ENCODE measurements around the gene C4A.
A peak's percentile ranks its signal among the peaks of the same experiment; 100 is the strongest.
"Not testable (repeated sequence)": the region's sequence is repeated elsewhere in the genome, so short reads cannot be mapped to it uniquely, and the experiment has no call there.

The C4A gene
- total RNA-seq, result 0.27 to 0.31 reads per million in 2 donors

- DNase-seq, result not testable (repeated sequence)
Measured at GRCh38 chr6:31981744-31982143, at the start of gene C4A. Gene C4A, plus strand, starts transcription at chr6:31982057. Its CDS starts 51 bp downstream, at chr6:31982108.

DNA sequence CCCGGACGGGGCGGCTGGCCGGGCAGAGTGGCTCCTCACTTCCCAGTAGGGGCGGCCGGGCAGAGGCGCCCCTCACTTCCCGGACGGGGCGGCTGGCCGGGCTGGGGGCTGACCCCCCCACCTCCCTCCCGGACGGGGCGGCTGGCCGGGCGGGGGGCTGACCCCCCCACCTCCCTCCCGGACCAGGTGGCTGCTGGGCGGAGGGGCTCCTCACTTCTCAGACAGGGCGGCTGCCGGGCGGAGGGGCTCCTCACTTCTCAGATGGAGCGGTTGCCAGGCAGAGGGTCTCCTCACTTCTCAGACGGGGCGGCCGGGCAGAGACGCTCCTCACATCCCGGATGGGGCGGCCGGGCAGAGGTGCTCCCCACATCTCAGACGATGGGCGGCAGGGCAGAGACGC is 49.7 kb upstream of the C4A start:
- not testable (repeated sequence) for DNase-seq

DNA sequence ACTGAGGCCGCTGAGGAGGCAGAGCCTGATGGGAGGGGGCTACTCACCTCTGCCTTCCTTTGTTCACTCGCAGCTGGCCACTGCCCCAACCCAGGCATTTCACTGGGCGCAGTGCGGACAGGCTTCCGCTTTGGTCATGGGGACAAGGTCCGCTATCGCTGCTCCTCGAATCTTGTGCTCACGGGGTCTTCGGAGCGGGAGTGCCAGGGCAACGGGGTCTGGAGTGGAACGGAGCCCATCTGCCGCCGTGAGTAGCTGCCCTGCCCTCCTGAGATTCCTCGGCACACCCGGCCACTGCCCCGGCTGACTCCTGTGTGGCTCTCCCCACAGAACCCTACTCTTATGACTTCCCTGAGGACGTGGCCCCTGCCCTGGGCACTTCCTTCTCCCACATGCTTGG is 48.3 kb upstream of the C4A start:
- DNase-seq, result no peak

- no peak for DNase-seq
Measured at GRCh38 chr6:31935021-31935420, 46.8 kb upstream of the C4A start.

DNA sequence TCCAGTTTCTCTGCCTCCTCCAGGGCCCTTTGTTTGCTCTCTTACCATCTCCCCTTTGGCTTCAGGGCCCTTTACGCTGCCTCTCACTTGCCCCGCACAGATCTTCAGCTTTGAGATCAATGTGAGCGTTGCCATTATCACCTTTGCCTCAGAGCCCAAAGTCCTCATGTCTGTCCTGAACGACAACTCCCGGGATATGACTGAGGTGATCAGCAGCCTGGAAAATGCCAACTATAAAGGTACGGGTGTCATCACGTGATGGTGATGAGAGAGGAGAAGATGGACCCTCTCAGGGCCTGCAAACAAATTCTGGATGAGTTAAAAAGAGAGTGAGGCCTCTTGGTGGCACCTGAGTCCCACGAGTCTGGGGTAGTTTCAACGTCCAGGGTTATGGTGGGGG is 46.0 kb upstream of the C4A start:
- DNase-seq, result no peak

- DNase-seq, result no peak
Measured at GRCh38 chr6:31940256-31940664, 41.6 kb upstream of the C4A start.

DNA sequence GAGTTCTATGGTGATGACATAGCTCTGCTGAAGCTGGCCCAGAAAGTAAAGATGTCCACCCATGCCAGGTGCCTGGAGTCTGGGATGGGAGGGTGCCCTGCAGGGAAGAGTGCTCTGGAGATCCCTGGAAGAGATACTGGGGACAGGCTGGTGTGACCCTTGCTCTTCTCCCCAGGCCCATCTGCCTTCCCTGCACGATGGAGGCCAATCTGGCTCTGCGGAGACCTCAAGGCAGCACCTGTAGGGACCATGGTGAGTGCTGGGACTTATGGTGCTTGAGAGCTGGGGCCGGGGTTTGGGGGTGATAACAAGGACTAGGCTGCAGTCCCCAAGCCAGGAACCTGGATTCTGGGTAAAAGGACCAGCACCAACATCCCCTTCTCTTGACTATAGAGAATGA is 38.1 kb upstream of the C4A start:
- DNase-seq, result no peak

GRCh38 chr6:31945154-31945506 is 36.7 kb upstream of the C4A start:
- no peak for DNase-seq

GRCh38 chr6:31945507-31946369 is 36.1 kb upstream of the C4A start, which contains the start of gene CFB:
Gene CFB, plus strand, starts transcription at chr6:31946095. Its CDS starts 127 bp downstream, at chr6:31946222.
- DNase-seq, result no peak

DNA sequence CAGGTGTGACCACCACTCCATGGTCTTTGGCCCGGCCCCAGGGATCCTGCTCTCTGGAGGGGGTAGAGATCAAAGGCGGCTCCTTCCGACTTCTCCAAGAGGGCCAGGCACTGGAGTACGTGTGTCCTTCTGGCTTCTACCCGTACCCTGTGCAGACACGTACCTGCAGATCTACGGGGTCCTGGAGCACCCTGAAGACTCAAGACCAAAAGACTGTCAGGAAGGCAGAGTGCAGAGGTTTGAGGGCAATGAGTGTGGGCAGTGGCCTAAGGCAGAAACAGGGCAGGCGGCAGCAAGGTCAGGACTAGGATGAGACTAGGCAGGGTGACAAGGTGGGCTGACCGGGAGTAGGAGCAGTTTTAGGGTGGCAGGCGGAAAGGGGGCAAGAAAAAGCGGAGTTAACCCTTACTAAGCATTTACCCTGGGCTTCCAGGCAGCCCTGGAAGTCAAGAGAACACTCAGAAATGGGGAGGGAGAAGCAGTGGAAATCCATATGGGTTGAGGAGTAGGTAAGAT is 35.4 kb upstream of the C4A start:
- no peak for DNase-seq

- no peak for DNase-seq
Measured at GRCh38 chr6:31947070-31947675, 34.7 kb upstream of the C4A start.

DNA sequence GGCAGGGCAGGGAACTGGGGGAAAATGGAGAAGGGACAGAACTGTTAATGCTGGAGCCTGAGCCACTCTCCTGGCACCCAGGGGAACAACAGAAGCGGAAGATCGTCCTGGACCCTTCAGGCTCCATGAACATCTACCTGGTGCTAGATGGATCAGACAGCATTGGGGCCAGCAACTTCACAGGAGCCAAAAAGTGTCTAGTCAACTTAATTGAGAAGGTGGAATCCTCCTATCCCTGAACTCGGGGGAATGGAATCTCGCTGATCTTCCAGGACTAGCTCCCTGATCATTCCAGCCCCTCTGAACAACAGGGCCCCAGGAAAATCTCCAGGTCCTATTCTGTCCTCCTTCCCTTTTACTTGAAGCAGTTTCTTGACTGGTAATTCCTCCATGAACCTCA is 34.0 kb upstream of the C4A start:
- DNase-seq, result no peak

GRCh38 chr6:31948306-31948705 is 33.6 kb upstream of the C4A start:
- DNase-seq, result no peak

DNA sequence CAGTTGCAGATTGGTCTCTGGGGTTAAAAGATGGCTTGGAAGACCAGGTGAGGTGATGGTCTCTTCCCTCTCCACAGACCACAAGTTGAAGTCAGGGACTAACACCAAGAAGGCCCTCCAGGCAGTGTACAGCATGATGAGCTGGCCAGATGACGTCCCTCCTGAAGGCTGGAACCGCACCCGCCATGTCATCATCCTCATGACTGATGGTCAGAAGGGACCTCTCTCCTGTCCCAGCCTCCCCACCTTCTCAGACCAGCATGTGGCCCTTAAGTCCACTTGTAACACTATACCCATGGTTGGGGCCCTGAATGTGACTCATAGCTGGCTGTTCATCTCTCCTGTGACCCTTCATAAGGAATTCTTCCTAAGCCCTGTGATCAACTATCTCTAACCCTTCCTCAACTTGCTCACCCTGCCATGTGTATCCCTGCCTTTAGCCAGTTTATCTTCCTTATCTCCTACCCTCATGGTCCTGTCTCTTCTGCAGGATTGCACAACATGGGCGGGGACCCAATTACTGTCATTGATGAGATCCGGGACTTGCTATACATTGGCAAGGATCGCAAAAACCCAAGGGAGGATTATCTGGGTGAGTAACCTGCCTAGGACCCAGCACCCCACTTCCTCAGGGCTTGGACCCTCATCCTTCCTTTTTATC is 33.0 kb upstream of the C4A start:
- DNase-seq, result no peak

- no peak for DNase-seq
Measured at GRCh38 chr6:31949926-31950548, 31.8 kb upstream of the C4A start.

GRCh38 chr6:31952140-31952805 is 29.6 kb upstream of the C4A start:
- DNase-seq, result peak in 1 of 5 experiments; percentile 23

GRCh38 chr6:31952890-31953289 is 29.0 kb upstream of the C4A start:
- DNase-seq, result no peak

- no peak for DNase-seq
Measured at GRCh38 chr6:31954511-31954910, 27.3 kb upstream of the C4A start.

- DNase-seq, result no peak
Measured at GRCh38 chr6:31956796-31957195, 25.1 kb upstream of the C4A start.

DNA sequence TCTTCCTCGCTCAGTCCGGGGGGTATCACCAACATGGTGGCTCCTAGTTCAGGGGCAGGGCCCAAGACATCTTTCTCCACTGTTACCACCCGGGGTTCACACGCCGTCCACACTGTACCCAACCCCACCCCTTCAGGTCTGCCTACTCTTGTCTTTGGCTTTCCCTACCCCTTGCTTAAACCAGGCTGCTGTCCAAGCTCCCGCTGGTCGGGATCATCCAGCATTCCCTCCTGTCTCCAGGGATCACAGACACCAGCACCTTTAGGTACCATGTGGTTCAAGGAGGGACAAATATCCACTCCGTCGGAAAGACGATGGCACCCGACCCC is 23.5 kb upstream of the C4A start:
- no peak for DNase-seq

DNA sequence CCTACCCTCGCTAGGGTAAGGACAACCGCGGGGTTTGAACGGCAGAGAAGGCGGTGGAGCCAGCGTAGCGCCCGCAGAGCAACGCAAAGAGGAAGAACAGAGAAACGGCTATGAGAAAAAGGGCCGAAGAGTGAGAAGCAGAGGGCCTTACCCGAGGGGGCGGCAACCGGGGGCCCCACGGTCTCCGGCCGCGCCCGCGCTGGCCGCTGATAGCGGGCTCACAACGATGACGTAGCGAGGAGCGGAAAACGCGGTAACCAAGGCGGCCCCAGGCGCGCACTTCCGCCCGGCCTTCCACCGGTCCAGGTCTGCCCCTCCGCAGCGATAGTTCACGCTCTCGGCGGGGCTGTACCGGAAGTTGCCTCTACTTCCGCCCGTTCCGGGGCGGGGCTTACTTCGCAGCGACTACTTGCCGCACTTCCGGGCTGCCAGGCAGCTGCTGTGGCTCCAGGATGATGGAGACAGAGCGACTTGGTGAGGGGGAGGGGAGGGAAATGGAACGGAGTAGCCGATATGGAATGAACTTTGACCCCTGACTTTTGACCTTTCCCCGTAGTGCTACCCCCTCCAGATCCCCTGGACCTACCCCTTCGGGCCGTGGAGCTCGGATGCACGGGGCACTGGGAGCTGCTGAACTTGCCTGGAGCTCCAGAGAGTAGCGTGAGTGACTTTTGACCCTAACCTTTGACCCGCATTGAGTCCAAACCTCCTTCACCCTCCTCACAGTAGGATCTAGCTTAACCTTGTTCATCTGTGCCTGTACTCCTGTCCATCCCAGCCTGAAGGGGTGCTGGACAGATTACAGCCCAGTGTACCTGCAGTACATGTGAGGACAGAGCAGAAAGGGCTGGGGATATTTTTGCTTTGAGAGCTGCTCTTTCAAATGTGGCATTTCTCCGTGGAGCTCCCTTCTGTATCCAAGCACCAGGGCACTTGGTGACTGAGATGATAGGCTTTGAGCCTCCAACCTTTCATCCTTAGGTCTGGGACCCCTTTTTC is 22.8 kb upstream of the C4A start, which contains the start of the genes NELFE and SKIC2:
NELFE (minus strand) TSS at position 231 of the 999 bp plus-strand sequence. CDS start 525 bp downstream, outside the sequence.
SKIC2 (plus strand) TSS at position 435 of the 999 bp plus-strand sequence; CDS start at position 453, 18 bp downstream.
- peak; percentile 93 to 99 (median 98) for DNase-seq
